Upper lobe of right lung (tissue), 1 donor: ENCODE measurements around the gene GATAD2B. TPM values are rescaled to one million over a fixed set of nuclear protein-coding genes. Genes with fewer than 3 reads are reported as not detected.

Experiments used
- ATAC-seq: fragments of 200-7000 bp; cut with Tn5 transposase; one replicate; pipeline ENCODE4 v1.9.1; 2020; ENCODE audit warnings: mild to moderate bottlenecking, moderate library complexity
- DNase-seq: peaks from one replicate; pipeline ENCODE4 v3.0.0-alpha.2; 2020
- H3K27ac ChIP-seq: fragments of 200-600 bp; one replicate; pipeline ENCODE4 v1.8.0; 2022
- H3K27me3 ChIP-seq: fragments of 200-600 bp; one replicate; pipeline ENCODE4 v1.8.0; 2022; ENCODE audit warnings: mild to moderate bottlenecking
- H3K36me3 ChIP-seq: fragments of 200-600 bp; one replicate; pipeline ENCODE4 v1.8.0; 2022
- H3K4me1 ChIP-seq: fragments of 200-600 bp; one replicate; pipeline ENCODE4 v1.8.0; 2022
- H3K4me3 ChIP-seq: fragments of 200-600 bp; one replicate; pipeline ENCODE4 v1.8.0; 2022; ENCODE audit warnings: mild to moderate bottlenecking
- H3K9me3 ChIP-seq: fragments of 200-600 bp; one replicate; pipeline ENCODE4 v1.8.0; 2022
- CTCF ChIP-seq: fragments of 200-600 bp; IDR thresholded peaks from one replicate; pipeline ENCODE4 v1.8.0; 2022; ENCODE audit warnings: antibody characterized with exemption
- intact Hi-C: fragments of 100-400 bp; cut with DNase I; formaldehyde crosslinking; loops from one replicate; pipeline ENCODE4 v1.11.0; 2022
- total RNA-seq: library from RNA; stranded (reverse); fragmentation: NEBNext Ultra II Directional; extraction: Animal tissue kit (Norgen Biotek cat#: 25700); gene quantifications from one replicate; pipeline ENCODE4 v1.2.1, GENCODE V29; 2021
- donor health status: DM: no; HTN: yes; CAD: no; lungs with severe emphysema.

The GATAD2B gene
- total RNA-seq, 1 donor from 2014 or later = 55.1 TPM

GRCh38 chr1:153957744-153958110, 35.0 kb upstream of the GATAD2B start:
- peak overlapping the region; percentile 88 for H3K27ac ChIP-seq
- peaks cover 36% of the 10 kb centered on the region for H3K36me3 ChIP-seq

GRCh38 chr1:153956997-153957715, 34.4 kb upstream of the GATAD2B start:
- H3K27ac ChIP-seq = peak overlapping the region; percentile 88
- TF ChIP-seq CTCF = no peak
- H3K4me3 ChIP-seq = peak overlapping the region; percentile 88
- ATAC-seq (no peak), DNase-seq (no peak)
- H3K36me3 ChIP-seq = peaks cover 42% of the 10 kb centered on the region
- intact Hi-C loops = no loop called here
- no peaks in the 10 kb centered on the region for H3K27me3 ChIP-seq
- peaks cover 52% of the 10 kb centered on the region for H3K4me1 ChIP-seq
- H3K9me3 ChIP-seq = no peaks in the 10 kb centered on the region

More at GRCh38 chr1:153957744-153958110, 35.0 kb upstream of the GATAD2B start:
- TF ChIP-seq CTCF = no peak
- H3K27me3 ChIP-seq = no peaks in the 10 kb centered on the region
- intact Hi-C loops = no loop called here
- peak overlapping the region; percentile 88 for H3K4me3 ChIP-seq
- H3K9me3 ChIP-seq = no peaks in the 10 kb centered on the region
- DNase-seq (no peak), ATAC-seq (peak; percentile 0)
- H3K4me1 ChIP-seq = peaks cover 57% of the 10 kb centered on the region

- Histone ChIP-seq H3K27ac (no peak overlapping the region), H3K9me3 (no peaks in the 10 kb centered on the region), H3K4me3 (no peak overlapping the region), H3K36me3 (peaks cover 52% of the 10 kb centered on the region), H3K4me1 (peaks cover 35% of the 10 kb centered on the region), H3K27me3 (no peaks in the 10 kb centered on the region)
- ATAC-seq (no peak), DNase-seq (no peak)
- no peak for TF ChIP-seq CTCF
- intact Hi-C loops = no loop called here
Observed at GRCh38 chr1:153954826-153955225, 32.1 kb upstream of the GATAD2B start.

- no peak for DNase-seq
- Histone ChIP-seq H3K4me3 (no peak overlapping the region), H3K9me3 (no peaks in the 10 kb centered on the region), H3K27ac (no peak overlapping the region), H3K27me3 (no peaks in the 10 kb centered on the region), H3K4me1 (peaks cover 26% of the 10 kb centered on the region), H3K36me3 (peaks cover 61% of the 10 kb centered on the region)
- TF ChIP-seq CTCF = no peak
- intact Hi-C loops = no loop called here
- no peak for ATAC-seq
Observed at GRCh38 chr1:153953859-153954365, 31.1 kb upstream of the GATAD2B start.

GRCh38 chr1:153951801-153952200, 29.0 kb upstream of the GATAD2B start:
- ATAC-seq (no peak), DNase-seq (no peak)
- peaks cover 21% of the 10 kb centered on the region for H3K4me1 ChIP-seq
- H3K9me3 ChIP-seq = no peaks in the 10 kb centered on the region
- TF ChIP-seq CTCF = no peak
- intact Hi-C loops = no loop called here
- peaks cover 75% of the 10 kb centered on the region for H3K36me3 ChIP-seq
- no peaks in the 10 kb centered on the region for H3K27me3 ChIP-seq
- H3K27ac ChIP-seq = no peak overlapping the region
- no peak overlapping the region for H3K4me3 ChIP-seq
